Fibroblast of skin of abdomen (primary cell): ENCODE measurements around the gene ELOF1.

Source experiments
- DNase-seq: peaks from one replicate; pipeline ENCODE4 v3.0.0-alpha.2; 2013

The ELOF1 gene

GRCh38 chr19:11534948-11535347 lies 24.1 kb downstream of the ELOF1 start:
- no peak for DNase-seq

GRCh38 chr19:11534538-11534937 lies 24.5 kb downstream of the ELOF1 start:
- DNase-seq = no peak

GRCh38 chr19:11530432-11530831 lies 28.6 kb downstream of the ELOF1 start:
- DNase-seq = peak; percentile 76

- DNase-seq = peak; percentile 99
Observed at GRCh38 chr19:11528551-11529341, 30.3 kb downstream of the ELOF1 start, which contains the start of gene ECSIT. TSS of gene ECSIT (minus strand) at chr19:11529134. CDS start at chr19:11519170, 9,964 bp downstream.

GRCh38 chr19:11519138-11519537 lies 39.9 kb downstream of the ELOF1 start:
- DNase-seq = no peak

GRCh38 chr19:11513946-11514345 lies 45.1 kb downstream of the ELOF1 start:
- no peak for DNase-seq

GRCh38 chr19:11510444-11510843 lies 48.6 kb downstream of the ELOF1 start:
- DNase-seq = no peak

- no peak for DNase-seq
Observed at GRCh38 chr19:11507370-11508078, 51.5 kb downstream of the ELOF1 start.

- no peak for DNase-seq
Observed at GRCh38 chr19:11506967-11507366, 52.1 kb downstream of the ELOF1 start.

- no peak for DNase-seq
Observed at GRCh38 chr19:11506101-11506555, 52.9 kb downstream of the ELOF1 start.

- DNase-seq = peak; percentile 95
Observed at GRCh38 chr19:11505504-11506100, 53.4 kb downstream of the ELOF1 start, which contains the start of gene ZNF653. TSS of gene ZNF653 (minus strand) at chr19:11505839. CDS start at chr19:11505786, 53 bp downstream.

GRCh38 chr19:11505032-11505503 lies 54.0 kb downstream of the ELOF1 start:
- peak; percentile 94 for DNase-seq

GRCh38 chr19:11504502-11505031 lies 54.5 kb downstream of the ELOF1 start:
- DNase-seq = no peak
